Stimulated activated memory B cell treated with anti-CD40 and anti-IgM and Interleukin-4, amounts not matched to agents 10 μg/mL and 1 μg/mL and 100 μg/mL, for 72 hours (primary cell): ENCODE data around the gene SPEN.
A peak's percentile ranks its signal among the peaks of the same experiment; 100 is the strongest.

Experiments used
- ATAC-seq: fragments of 150-1000 bp; cut with Tn5 transposase; 2 replicates; pipeline ENCODE4 v1.10.0; 2021
- H3K27ac Mint-ChIP-seq: one replicate; pipeline ENCODE4 v1.8.0; 2022; ENCODE audit warnings: mild to moderate bottlenecking, mixed read lengths
- H3K27me3 Mint-ChIP-seq: one replicate; pipeline ENCODE4 v1.8.0; 2022; ENCODE audit warnings: mixed read lengths
- H3K36me3 Mint-ChIP-seq: one replicate; pipeline ENCODE4 v1.8.0; 2022; ENCODE audit warnings: mixed read lengths
- H3K4me1 Mint-ChIP-seq: one replicate; pipeline ENCODE4 v1.8.0; 2022; ENCODE audit warnings: mixed read lengths
- H3K4me3 Mint-ChIP-seq: one replicate; pipeline ENCODE4 v1.8.0; 2022; ENCODE audit warnings: mild to moderate bottlenecking, moderate library complexity, mixed read lengths
- H3K9me3 Mint-ChIP-seq: one replicate; pipeline ENCODE4 v1.8.0; 2022; ENCODE audit warnings: mixed read lengths

The SPEN gene

GRCh38 chr1:15958793-15959192 lies 111.3 kb downstream of the SPEN start:
- Mint-ChIP-seq H3K27ac (peak overlapping the region; percentile 95), H3K27me3 (no peaks in the 10 kb centered on the region), H3K9me3 (no peaks in the 10 kb centered on the region), H3K36me3 (peaks cover 45% of the 10 kb centered on the region), H3K4me3 (no peak overlapping the region), H3K4me1 (peaks cover 80% of the 10 kb centered on the region)
- ATAC-seq, result no peak

GRCh38 chr1:15959424-15959823 lies 111.9 kb downstream of the SPEN start:
- no peak for ATAC-seq
- H3K4me1 Mint-ChIP-seq, result peaks cover 80% of the 10 kb centered on the region
- no peak overlapping the region for H3K4me3 Mint-ChIP-seq
- H3K27me3 Mint-ChIP-seq, result no peaks in the 10 kb centered on the region
- peak overlapping the region; percentile 95 for H3K27ac Mint-ChIP-seq
- no peaks in the 10 kb centered on the region for H3K9me3 Mint-ChIP-seq
- peaks cover 45% of the 10 kb centered on the region for H3K36me3 Mint-ChIP-seq

- peak; percentile 54 for ATAC-seq
- no peaks in the 10 kb centered on the region for H3K9me3 Mint-ChIP-seq
- peak overlapping the region; percentile 95 for H3K27ac Mint-ChIP-seq
- no peaks in the 10 kb centered on the region for H3K27me3 Mint-ChIP-seq
- peaks cover 85% of the 10 kb centered on the region for H3K4me1 Mint-ChIP-seq
- H3K36me3 Mint-ChIP-seq, result peaks cover 44% of the 10 kb centered on the region
- no peak overlapping the region for H3K4me3 Mint-ChIP-seq
Measured at GRCh38 chr1:15959827-15960446, 112.4 kb downstream of the SPEN start.

GRCh38 chr1:15960808-15961207 lies 113.3 kb downstream of the SPEN start:
- no peak for ATAC-seq
- H3K27me3 Mint-ChIP-seq, result no peaks in the 10 kb centered on the region
- H3K27ac Mint-ChIP-seq, result peak overlapping the region; percentile 95
- no peak overlapping the region for H3K4me3 Mint-ChIP-seq
- H3K4me1 Mint-ChIP-seq, result peaks cover 91% of the 10 kb centered on the region
- peaks cover 39% of the 10 kb centered on the region for H3K36me3 Mint-ChIP-seq
- H3K9me3 Mint-ChIP-seq, result no peaks in the 10 kb centered on the region

GRCh38 chr1:15961492-15961891 lies 114.0 kb downstream of the SPEN start:
- ATAC-seq, result no peak
- peak overlapping the region; percentile 95 for H3K27ac Mint-ChIP-seq
- H3K27me3 Mint-ChIP-seq, result no peaks in the 10 kb centered on the region
- H3K4me3 Mint-ChIP-seq, result no peak overlapping the region
- H3K36me3 Mint-ChIP-seq, result peaks cover 32% of the 10 kb centered on the region
- peaks cover 91% of the 10 kb centered on the region for H3K4me1 Mint-ChIP-seq
- no peaks in the 10 kb centered on the region for H3K9me3 Mint-ChIP-seq

GRCh38 chr1:15962176-15962575 lies 114.7 kb downstream of the SPEN start:
- ATAC-seq, result no peak
- no peaks in the 10 kb centered on the region for H3K27me3 Mint-ChIP-seq
- H3K4me1 Mint-ChIP-seq, result peaks cover 91% of the 10 kb centered on the region
- peak overlapping the region; percentile 95 for H3K27ac Mint-ChIP-seq
- H3K9me3 Mint-ChIP-seq, result no peaks in the 10 kb centered on the region
- H3K4me3 Mint-ChIP-seq, result no peak overlapping the region
- H3K36me3 Mint-ChIP-seq, result peaks cover 30% of the 10 kb centered on the region

- Mint-ChIP-seq H3K36me3 (peaks cover 30% of the 10 kb centered on the region), H3K4me3 (peak overlapping the region; percentile 77)
- ATAC-seq, result no peak
Measured at GRCh38 chr1:15962671-15963362, 115.3 kb downstream of the SPEN start.

GRCh38 chr1:15963363-15963967 lies 116.0 kb downstream of the SPEN start:
- no peaks in the 10 kb centered on the region for H3K27me3 Mint-ChIP-seq
- no peaks in the 10 kb centered on the region for H3K9me3 Mint-ChIP-seq
- ATAC-seq, result no peak
- peaks cover 91% of the 10 kb centered on the region for H3K4me1 Mint-ChIP-seq
- peak overlapping the region; percentile 95 for H3K27ac Mint-ChIP-seq
- peak overlapping the region; percentile 77 for H3K4me3 Mint-ChIP-seq
- H3K36me3 Mint-ChIP-seq, result peaks cover 30% of the 10 kb centered on the region

More at GRCh38 chr1:15962671-15963362, 115.3 kb downstream of the SPEN start:
- Mint-ChIP-seq H3K27me3 (no peaks in the 10 kb centered on the region), H3K4me1 (peaks cover 91% of the 10 kb centered on the region), H3K9me3 (no peaks in the 10 kb centered on the region), H3K27ac (peak overlapping the region; percentile 95)

GRCh38 chr1:15963968-15964648 lies 116.6 kb downstream of the SPEN start:
- peak overlapping the region; percentile 95 for H3K27ac Mint-ChIP-seq
- H3K4me3 Mint-ChIP-seq, result peak overlapping the region; percentile 77
- H3K4me1 Mint-ChIP-seq, result peaks cover 88% of the 10 kb centered on the region
- H3K36me3 Mint-ChIP-seq, result peaks cover 27% of the 10 kb centered on the region
- ATAC-seq, result peak; percentile 34
- H3K9me3 Mint-ChIP-seq, result no peaks in the 10 kb centered on the region
- H3K27me3 Mint-ChIP-seq, result no peaks in the 10 kb centered on the region

- Mint-ChIP-seq H3K4me1 (peaks cover 81% of the 10 kb centered on the region), H3K4me3 (peak overlapping the region; percentile 77), H3K27me3 (no peaks in the 10 kb centered on the region), H3K27ac (peak overlapping the region; percentile 95), H3K36me3 (peaks cover 38% of the 10 kb centered on the region), H3K9me3 (no peaks in the 10 kb centered on the region)
- peak; percentile 41 for ATAC-seq
Measured at GRCh38 chr1:15965228-15965767, 117.8 kb downstream of the SPEN start.

- Mint-ChIP-seq H3K27ac (peak overlapping the region; percentile 95), H3K36me3 (peaks cover 42% of the 10 kb centered on the region), H3K27me3 (no peaks in the 10 kb centered on the region), H3K4me3 (peak overlapping the region; percentile 77), H3K9me3 (no peaks in the 10 kb centered on the region), H3K4me1 (peaks cover 77% of the 10 kb centered on the region)
- ATAC-seq, result peak; percentile 90
Measured at GRCh38 chr1:15966081-15966955, 118.8 kb downstream of the SPEN start.

- peak overlapping the region; percentile 95 for H3K27ac Mint-ChIP-seq
- ATAC-seq, result no peak
- H3K4me1 Mint-ChIP-seq, result peaks cover 73% of the 10 kb centered on the region
- H3K36me3 Mint-ChIP-seq, result peaks cover 41% of the 10 kb centered on the region
- H3K4me3 Mint-ChIP-seq, result no peak overlapping the region
- H3K9me3 Mint-ChIP-seq, result no peaks in the 10 kb centered on the region
- H3K27me3 Mint-ChIP-seq, result no peaks in the 10 kb centered on the region
Measured at GRCh38 chr1:15966956-15967344, 119.4 kb downstream of the SPEN start.

GRCh38 chr1:15968172-15968571 lies 120.7 kb downstream of the SPEN start:
- no peak for ATAC-seq
- Mint-ChIP-seq H3K4me1 (peaks cover 77% of the 10 kb centered on the region), H3K4me3 (no peak overlapping the region), H3K27ac (peak overlapping the region; percentile 95), H3K9me3 (no peaks in the 10 kb centered on the region), H3K36me3 (peaks cover 52% of the 10 kb centered on the region), H3K27me3 (no peaks in the 10 kb centered on the region)

GRCh38 chr1:15969321-15969880 lies 121.9 kb downstream of the SPEN start:
- no peak overlapping the region for H3K4me3 Mint-ChIP-seq
- H3K27me3 Mint-ChIP-seq, result no peaks in the 10 kb centered on the region
- H3K4me1 Mint-ChIP-seq, result peaks cover 75% of the 10 kb centered on the region
- no peaks in the 10 kb centered on the region for H3K9me3 Mint-ChIP-seq
- peaks cover 54% of the 10 kb centered on the region for H3K36me3 Mint-ChIP-seq
- no peak for ATAC-seq
- H3K27ac Mint-ChIP-seq, result peak overlapping the region; percentile 95
